HL-60/S4 treated with retinoic acid at 250 ng/mL for 4 days and 3 days (cell line): ENCODE results near the gene GAS7.

Source experiments
- in situ Hi-C: fragments of 300-500 bp; cut with MboI; formaldehyde crosslinking; loops from 2 replicates; pipeline ENCODE4 v1.7.0; 2022; ENCODE audit warnings: low sequenced_read_pairs

The GAS7 gene

GRCh38 chr17:10139577-10139976 is 58.8 kb downstream of the GAS7 start:
- in situ Hi-C loops = no loop called here

- in situ Hi-C loops = no loop called here
These were observed 62.0 kb downstream of the GAS7 start for GRCh38 chr17:10136258-10136981.

DNA sequence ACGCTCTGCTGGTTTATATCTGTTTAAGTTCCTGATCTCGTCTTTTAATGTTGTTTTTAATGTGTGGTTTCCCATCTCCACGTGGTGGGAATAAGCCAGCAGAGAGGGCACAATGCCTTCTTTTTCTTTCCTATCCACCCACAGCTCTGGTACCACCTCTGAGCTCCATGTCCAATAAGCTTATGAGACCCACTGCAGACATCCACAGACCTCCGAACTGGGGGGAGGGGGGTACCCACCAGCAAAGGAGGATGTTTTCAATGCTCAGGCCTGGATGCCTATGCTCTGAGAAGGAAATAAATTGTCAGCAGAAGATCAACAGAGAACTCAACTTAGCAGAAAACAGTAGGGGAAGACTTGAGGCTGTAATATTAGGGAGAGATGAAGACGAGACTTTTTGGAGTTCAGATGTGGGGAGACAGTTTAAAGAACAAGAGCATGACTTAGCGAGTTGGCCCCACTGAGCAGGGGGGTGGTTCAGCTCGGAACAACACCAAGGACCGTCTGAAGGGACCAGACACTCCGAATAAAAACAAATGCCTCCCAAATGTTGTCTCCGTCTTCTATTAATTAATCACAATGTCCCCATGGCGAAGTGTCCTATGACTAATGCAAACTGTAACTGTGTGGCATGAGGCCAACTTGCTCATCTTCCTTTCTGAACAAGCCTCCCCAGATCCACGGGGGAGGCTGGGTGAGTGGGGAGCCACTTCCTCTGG is 62.7 kb downstream of the GAS7 start:
- in situ Hi-C loops = no loop called here

DNA sequence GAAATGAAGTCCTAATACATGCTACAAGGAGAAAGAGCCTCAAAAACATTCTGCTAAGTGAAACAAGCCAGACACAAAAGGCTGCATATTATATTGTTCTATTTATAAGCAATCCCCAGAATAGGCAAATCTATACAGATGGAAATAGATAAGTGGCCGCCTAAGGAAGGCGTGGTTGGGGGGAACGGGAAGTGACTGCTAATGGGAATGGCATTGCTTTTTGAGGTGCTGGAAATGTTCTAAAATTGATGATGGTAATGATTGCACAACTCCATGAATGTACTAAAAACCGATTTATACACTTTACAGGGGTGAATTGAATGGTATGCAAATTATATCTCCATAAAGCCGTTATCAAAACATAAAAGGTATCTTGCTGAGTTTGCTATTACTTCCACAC is 67.7 kb downstream of the GAS7 start:
- in situ Hi-C loops = no loop called here

DNA sequence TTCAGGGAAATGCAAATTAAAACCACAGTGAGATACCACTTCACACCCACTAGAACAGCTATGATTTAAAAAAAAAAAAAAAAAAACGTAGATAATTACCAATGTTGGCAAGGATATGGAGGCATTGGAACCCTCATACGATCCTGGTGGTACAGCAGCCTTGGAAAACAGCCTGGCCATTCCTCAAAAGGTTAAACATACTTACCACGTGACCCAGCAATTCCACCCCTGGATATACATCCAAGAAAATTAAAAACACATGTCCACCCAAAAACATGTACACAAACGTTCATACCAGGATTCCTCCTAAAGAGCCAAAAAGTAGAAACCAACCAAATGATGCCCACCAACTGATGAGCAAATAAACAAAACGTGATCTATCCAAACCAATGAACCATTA is 68.1 kb downstream of the GAS7 start:
- in situ Hi-C loops = no loop called here

DNA sequence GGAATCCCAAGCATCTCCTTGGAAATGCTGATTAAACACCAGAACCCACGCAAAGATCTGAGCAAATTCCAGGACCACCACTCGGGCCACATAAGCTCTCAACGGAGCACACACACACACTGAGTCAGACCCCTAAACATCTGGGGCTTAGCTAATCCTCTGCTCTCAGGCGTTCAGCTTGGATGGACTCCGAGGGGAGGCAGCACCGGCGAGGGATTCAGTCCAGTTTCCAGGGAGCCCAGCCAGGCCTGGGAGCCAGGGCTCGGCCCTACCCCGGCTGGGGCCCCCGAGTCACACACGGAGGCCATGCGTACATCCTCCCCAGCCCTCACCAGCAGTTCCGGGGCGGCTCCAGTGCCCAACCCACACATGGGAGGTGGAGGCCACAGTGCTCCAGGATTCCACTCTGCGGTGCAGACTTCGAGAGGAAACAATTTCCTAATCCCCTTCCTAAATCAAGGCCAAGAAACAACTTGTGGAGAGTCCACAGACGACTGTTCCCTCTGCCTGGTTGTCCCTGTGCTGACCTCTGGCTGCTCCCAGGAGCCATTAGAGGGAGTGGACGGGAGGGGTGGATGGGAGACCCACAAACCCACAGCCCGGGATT is 70.5 kb downstream of the GAS7 start:
- in situ Hi-C loops = no loop called here

GRCh38 chr17:10126616-10127501 is 71.5 kb downstream of the GAS7 start:
- in situ Hi-C loops = no loop called here

- in situ Hi-C loops = no loop called here
These were observed 72.2 kb downstream of the GAS7 start for GRCh38 chr17:10126276-10126615.

- in situ Hi-C loops = no loop called here
These were observed 72.7 kb downstream of the GAS7 start for GRCh38 chr17:10125531-10126275.

GRCh38 chr17:10123093-10123492 is 75.3 kb downstream of the GAS7 start:
- in situ Hi-C loops = no loop called here

- in situ Hi-C loops = no loop called here
These were observed 76.3 kb downstream of the GAS7 start for GRCh38 chr17:10121971-10122707.

DNA sequence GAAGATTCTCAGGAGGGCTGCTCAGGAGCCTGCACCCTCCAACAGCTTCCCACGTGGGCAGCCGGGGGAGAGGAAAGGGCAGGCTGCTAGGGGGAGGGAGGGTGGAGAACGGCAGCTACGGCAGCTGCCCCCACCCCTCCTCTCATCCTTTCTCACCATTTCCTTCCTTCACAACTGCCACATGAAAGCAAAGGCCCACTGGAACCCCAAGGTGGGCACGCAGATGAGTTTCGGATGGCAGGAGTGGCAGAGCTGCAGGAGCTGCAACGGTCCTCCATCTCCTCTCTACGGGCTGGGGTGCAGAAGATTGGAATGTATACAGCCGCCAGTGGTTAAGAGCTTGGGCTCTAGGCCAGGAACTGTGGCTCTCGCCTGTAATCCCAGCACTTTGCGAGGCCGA is 77.7 kb downstream of the GAS7 start:
- in situ Hi-C loops = no loop called here

GRCh38 chr17:10120109-10120485 is 78.3 kb downstream of the GAS7 start:
- in situ Hi-C loops = no loop called here

DNA sequence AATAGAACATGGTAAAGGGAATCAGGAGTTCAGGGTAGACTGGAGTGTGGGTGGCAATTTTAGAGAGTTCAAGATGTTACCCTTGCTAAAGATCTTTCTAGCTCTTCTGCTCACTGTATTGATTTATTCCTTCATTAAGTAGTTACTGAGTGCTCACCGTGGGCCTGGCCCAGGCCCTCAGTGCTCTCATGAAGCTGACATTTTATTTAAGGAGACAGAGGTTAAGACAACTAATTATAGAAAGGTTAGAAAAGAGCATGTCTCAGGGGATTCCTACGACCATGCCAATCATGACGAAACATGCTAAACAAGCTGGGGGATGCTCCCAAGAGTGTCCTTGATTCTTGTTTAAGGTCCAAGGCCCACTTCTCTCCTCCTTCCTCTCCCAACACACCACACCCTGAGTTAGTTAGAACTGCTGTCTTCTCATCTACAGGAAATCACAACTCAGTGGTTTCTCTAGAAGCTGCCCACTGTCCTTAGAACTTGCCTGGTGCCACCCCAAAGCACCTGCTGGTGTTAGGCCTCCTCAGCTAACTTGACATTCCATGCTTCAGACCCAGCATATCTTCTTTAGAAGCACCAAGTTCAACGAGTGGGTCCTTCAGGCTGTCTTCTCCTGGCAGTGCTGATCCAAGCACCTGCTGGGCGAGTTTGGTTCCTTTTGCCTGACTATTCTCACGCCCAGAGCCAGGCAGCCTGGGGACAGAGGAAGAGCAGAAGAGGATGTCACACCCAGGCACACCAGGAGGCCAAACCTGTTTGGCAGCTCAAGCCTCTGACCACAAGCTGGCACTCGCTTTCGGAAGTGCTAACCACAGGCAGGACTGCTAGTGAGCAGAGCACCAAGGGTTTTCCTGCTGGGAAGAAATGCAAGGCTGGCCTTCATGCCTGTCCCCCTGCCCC is 79.0 kb downstream of the GAS7 start:
- in situ Hi-C loops = no loop called here

- in situ Hi-C loops = no loop called here
These were observed 79.6 kb downstream of the GAS7 start for GRCh38 chr17:10118788-10119130.

- in situ Hi-C loops = no loop called here
These were observed 80.8 kb downstream of the GAS7 start for GRCh38 chr17:10117581-10118001.

DNA sequence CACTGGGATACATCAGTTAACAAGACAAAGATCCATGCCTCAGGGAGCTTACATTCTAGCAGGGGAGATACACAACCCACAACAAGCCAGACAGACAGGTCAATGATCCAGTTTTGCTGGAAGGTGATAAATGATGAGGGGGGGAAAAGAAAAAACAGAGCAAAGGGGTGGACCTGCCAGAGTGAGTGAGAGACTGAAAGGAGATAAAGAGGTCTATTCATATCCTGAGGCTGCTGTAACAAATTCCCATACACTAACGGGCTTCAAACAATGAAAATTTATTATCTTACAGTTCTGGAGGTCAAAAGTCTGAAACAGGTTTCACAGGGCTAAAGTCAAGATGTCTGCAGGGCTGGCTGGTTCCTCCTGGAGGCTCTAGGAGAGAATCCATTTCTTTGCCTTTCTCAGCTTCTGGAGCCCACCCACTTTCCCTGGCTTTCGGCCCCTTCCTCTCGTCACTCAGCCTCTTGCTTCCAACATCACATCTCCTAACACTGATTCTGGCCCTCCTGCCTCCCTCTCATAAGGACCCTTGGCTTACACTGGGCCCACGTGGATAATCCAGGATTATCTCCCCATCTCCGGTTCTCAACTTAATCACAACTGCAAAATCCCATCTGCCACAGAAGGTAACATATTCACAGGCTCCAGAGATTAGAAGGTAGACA is 81.5 kb downstream of the GAS7 start:
- in situ Hi-C loops = no loop called here

DNA sequence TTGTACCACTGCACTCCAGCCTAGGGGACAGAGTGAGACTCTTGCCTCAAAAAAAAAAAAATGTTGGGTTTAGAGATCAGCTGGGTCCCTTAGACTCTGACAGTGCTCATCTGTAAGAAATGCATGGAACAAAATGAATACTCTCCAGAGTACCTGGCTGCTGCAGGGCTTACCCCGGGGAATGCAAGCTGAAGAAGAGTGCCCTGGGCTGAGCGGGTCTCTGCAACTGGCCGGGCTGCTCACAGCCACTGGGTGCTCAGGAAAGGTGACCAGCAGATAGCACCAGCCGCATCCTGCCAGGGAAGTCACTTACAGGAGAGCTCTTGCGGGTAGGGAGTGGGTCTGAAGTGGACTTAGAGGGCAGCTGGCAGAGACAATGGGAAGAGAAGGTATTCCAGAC is 82.1 kb downstream of the GAS7 start:
- in situ Hi-C loops = no loop called here

GRCh38 chr17:10115536-10115932 is 82.9 kb downstream of the GAS7 start:
- in situ Hi-C loops = no loop called here
